A673 (cell line): ENCODE data around the gene XYLT1. TPM values are rescaled to one million over a fixed set of nuclear protein-coding genes. Genes with fewer than 3 reads are reported as not detected.

Experiments
- BruUV-seq: library from RNA; stranded (reverse); fragments of 400-500 nt; replicated peaks from 2 replicates; lab custom pipeline; 2021; lab: Mats Ljungman, UMichigan
- CTCF ChIA-PET: fragments of 300-600 bp; sonication (Branson Sonifier 250); formaldehyde crosslinking; loops from one replicate; lab custom pipeline; 2022; ENCODE audit warnings: antibody characterized with exemption; lab: Charles Lee
- POLR2A ChIA-PET: fragments of 300-600 bp; sonication (Branson Sonifier 250); formaldehyde crosslinking; loops from one replicate; lab custom pipeline; 2022; ENCODE audit warnings: antibody characterized with exemption; ENCODE audit not compliant: low non-redundant PET; lab: Charles Lee
- DNase-seq: peaks from one replicate; pipeline ENCODE4 v3.0.0-alpha.2; 2015; ENCODE audit warnings: low spot score
- H3K27ac ChIP-seq: fragments of 200-600 bp; sonication (generic); 2 replicates; pipeline ENCODE4 v1.5.1; 2016; ENCODE audit warnings: mixed run types, low read depth, mild to moderate bottlenecking, mixed read lengths, antibody characterized with exemption, low read length; ENCODE audit not compliant: poor library complexity, severe bottlenecking
- H3K27me3 ChIP-seq: fragments of 200-600 bp; sonication (generic); replicated peaks from 2 replicates; pipeline ENCODE4 v1.6.1; 2017; ENCODE audit warnings: mixed run types, low read depth, mild to moderate bottlenecking, mixed read lengths, antibody characterized with exemption, low read length; ENCODE audit not compliant: insufficient read depth, poor library complexity
- H3K36me3 ChIP-seq: fragments of 200-600 bp; sonication (generic); 2 replicates; pipeline ENCODE4 v1.6.1; 2016; ENCODE audit warnings: mixed run types, mild to moderate bottlenecking, mixed read lengths, antibody characterized with exemption, low read length; ENCODE audit not compliant: insufficient read depth, poor library complexity, severe bottlenecking
- H3K4me1 ChIP-seq: fragments of 200-600 bp; sonication (generic); 2 replicates; pipeline ENCODE4 v1.6.1; 2017; ENCODE audit warnings: mixed run types, mild to moderate bottlenecking, mixed read lengths, antibody characterized with exemption, low read length; ENCODE audit not compliant: insufficient read depth, poor library complexity, severe bottlenecking
- H3K4me3 ChIP-seq: fragments of 200-600 bp; sonication (generic); 2 replicates; pipeline ENCODE4 v1.5.1; 2016; ENCODE audit warnings: low read depth, mixed run types, mild to moderate bottlenecking, mixed read lengths, low read length; ENCODE audit not compliant: poor library complexity, severe bottlenecking
- H3K9me3 ChIP-seq: fragments of 200-600 bp; sonication (generic); 2 replicates; pipeline ENCODE4 v1.6.1; 2016; ENCODE audit warnings: mixed run types, low read depth, mild to moderate bottlenecking, mixed read lengths, antibody characterized with exemption, low read length; ENCODE audit not compliant: poor library complexity, severe bottlenecking
- EZH2 ChIP-seq: fragments of 200-600 bp; sonication (generic); IDR thresholded peaks from 2 replicates; pipeline ENCODE4 v1.6.1; 2017; ENCODE audit warnings: borderline replicate concordance, low read depth, mild to moderate bottlenecking, mixed read lengths, antibody characterized with exemption, low read length; ENCODE audit not compliant: poor library complexity, severe bottlenecking
- intact Hi-C: fragments of 100-400 bp; cut with micrococcal nuclease; formaldehyde crosslinking; loops from one replicate; pipeline ENCODE4 v1.10.0; 2022; ENCODE audit not compliant: unreplicated experiment
- total RNA-seq: library from RNA; stranded (reverse); gene quantifications from 2 replicates; pipeline ENCODE4 v1.2.3, GENCODE V29; 2021
- TF ChIP-seq, protein P1 (sequence below): fragments of 300-800, 200-600 bp; sonication (generic); conservative IDR thresholded peaks from 2 replicates; pipeline ENCODE4 v1.5.1; 2017; ENCODE audit warnings: low read depth, mild to moderate bottlenecking, antibody characterized with exemption, low read length, moderate library complexity, mixed read lengths

XYLT1 gene
- total RNA-seq, 1 experiment from 2014 or later: 0.64 TPM

DNA sequence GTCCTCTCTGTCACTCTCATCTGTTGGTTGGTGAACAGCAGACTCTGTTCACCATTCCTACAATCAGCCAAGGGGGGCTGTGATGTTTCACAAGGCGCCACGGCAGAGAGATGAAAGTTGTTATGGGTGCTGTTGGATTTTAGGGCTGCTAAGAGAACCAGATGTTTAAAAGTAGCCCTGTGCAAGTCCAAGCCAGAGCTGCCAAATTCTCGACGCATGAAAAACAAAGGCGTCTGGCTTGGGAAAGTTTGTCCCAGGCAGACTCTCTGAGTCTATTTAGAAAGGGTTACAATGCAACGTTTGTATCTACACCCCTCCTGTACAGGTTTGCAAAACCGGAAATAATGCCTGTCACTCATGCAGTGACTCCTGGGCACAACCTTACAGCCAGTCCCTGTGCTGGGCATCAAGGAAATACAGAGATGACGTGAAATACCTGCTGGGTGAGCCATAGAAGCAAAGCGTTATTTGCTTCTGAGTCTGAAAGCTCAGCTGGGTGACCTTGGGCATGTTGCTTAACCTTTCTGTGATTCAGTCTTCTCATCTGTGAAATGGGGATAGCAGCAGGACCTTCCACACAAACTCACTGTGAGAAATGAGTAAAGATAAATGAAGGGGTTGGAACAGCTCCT is 74.8 kb downstream of the XYLT1 start:
- DNase-seq: no peak
- Histone ChIP-seq H3K36me3 (no peaks in the 10 kb centered on the region), H3K4me3 (no peak overlapping the region), H3K4me1 (no peaks in the 10 kb centered on the region), H3K27me3 (no peaks in the 10 kb centered on the region), H3K9me3 (no peaks in the 10 kb centered on the region), H3K27ac (no peak overlapping the region)
- intact Hi-C loops: no loop called here
- CTCF ChIA-PET: no interaction called here
- POLR2A ChIA-PET: no interaction called here
- TF ChIP-seq, protein P1, sequence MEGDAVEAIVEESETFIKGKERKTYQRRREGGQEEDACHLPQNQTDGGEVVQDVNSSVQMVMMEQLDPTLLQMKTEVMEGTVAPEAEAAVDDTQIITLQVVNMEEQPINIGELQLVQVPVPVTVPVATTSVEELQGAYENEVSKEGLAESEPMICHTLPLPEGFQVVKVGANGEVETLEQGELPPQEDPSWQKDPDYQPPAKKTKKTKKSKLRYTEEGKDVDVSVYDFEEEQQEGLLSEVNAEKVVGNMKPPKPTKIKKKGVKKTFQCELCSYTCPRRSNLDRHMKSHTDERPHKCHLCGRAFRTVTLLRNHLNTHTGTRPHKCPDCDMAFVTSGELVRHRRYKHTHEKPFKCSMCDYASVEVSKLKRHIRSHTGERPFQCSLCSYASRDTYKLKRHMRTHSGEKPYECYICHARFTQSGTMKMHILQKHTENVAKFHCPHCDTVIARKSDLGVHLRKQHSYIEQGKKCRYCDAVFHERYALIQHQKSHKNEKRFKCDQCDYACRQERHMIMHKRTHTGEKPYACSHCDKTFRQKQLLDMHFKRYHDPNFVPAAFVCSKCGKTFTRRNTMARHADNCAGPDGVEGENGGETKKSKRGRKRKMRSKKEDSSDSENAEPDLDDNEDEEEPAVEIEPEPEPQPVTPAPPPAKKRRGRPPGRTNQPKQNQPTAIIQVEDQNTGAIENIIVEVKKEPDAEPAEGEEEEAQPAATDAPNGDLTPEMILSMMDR: no peak
- no peak for TF ChIP-seq EZH2
- BruUV-seq: no TSS peak

DNA sequence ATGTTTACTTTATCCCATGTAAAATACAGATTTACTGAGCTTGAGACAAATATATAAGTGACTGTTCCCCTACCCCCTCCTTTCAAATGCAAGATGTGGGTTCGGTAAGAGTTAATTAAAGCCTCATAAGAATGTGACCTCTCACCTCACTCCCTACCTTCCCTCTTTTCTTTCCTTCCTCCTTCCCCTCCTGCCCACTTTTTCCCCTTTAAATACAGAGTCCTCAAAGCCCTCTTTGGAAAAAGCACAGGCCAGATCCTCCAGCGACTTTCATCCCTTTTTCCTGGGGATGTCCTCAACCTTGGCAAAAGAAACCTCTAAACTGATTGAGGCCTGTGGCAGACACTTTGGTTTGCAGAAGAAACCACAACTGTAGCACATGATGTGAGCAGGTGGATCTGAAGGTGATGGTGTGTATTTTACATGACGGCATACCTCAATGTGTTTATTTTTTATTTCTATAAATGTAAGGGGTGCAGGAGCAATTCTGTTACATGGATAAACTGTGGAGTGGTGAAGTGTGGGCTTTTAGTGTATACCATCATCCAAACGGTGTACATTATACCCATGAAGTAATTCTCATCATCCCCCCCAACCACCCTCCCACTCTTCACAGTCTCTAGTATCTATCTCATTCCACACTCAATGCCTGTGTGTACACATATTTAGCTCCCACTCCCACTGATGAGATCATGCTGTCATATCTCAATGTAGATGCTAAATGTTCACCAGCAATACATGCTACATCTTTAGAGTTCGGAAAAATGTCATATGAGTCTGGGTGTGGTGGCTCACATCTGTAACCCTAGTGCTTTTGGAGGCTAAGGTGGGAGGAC is 77.7 kb downstream of the XYLT1 start:
- Histone ChIP-seq H3K27ac (no peak overlapping the region), H3K36me3 (no peaks in the 10 kb centered on the region), H3K4me3 (no peak overlapping the region), H3K9me3 (no peaks in the 10 kb centered on the region), H3K27me3 (no peaks in the 10 kb centered on the region), H3K4me1 (no peaks in the 10 kb centered on the region)
- TF ChIP-seq, protein P1: no peak
- TF ChIP-seq EZH2: no peak
- no peak for DNase-seq
- POLR2A ChIA-PET: no interaction called here
- intact Hi-C loops: no loop called here
- CTCF ChIA-PET: no interaction called here
- no TSS peak for BruUV-seq

DNA sequence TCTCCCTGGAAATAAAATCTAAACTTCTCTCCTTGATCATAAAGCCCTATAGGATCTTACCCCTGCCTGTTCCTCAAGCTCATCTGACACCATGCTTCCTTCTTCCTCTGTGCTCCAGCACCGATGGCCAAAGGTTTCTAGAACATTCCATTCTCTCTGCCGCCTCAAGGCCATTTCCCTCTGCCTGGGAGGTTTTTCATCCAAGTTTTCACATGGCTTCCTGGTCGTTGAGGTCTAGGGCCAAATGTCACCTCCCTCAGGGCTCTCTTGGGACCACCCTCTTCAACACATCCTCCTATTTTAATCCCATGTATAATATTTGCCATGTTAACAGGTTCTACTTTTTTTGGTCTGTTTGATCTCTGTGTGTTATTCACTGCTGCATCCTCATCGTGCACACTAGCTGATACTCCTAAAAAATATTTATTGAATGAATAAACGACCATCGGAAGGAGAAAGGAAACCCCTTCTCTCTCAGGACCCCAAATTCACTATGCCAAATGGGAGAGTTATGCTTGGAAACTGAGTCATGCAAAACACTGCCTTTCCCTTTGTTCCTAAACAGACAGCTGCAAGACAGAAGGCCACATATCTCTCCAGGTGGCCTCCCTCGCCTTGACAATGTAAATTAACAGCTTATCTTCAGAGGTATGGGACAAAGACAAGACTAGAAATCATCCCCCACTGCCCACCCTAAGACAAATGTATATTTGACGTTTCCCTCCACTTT is 78.5 kb downstream of the XYLT1 start:
- Histone ChIP-seq H3K27ac (no peak overlapping the region), H3K27me3 (no peaks in the 10 kb centered on the region), H3K4me3 (no peak overlapping the region), H3K36me3 (no peaks in the 10 kb centered on the region), H3K9me3 (no peaks in the 10 kb centered on the region), H3K4me1 (no peaks in the 10 kb centered on the region)
- no peak for DNase-seq
- ChIA-PET POLR2A (no interaction called here), CTCF (no interaction called here)
- TF ChIP-seq, protein P1: no peak
- TF ChIP-seq EZH2: no peak
- BruUV-seq: no TSS peak
- intact Hi-C loops: no loop called here
